MCF 10A (cell line): ENCODE measurements around the gene IFI27L1. TPM values are rescaled to one million over a fixed set of nuclear protein-coding genes. Genes with fewer than 3 reads are reported as not detected.

Experiments used
- BruUV-seq: library from RNA; stranded (reverse); fragments of 400-500 nt; replicated peaks from 2 replicates; lab custom pipeline; 2021; lab: Mats Ljungman, UMichigan
- CTCF ChIA-PET: fragments of 300-600 bp; sonication (Branson Sonifier 250); formaldehyde crosslinking; extraction: SDS; loops from one replicate; lab custom pipeline; 2021; ENCODE audit warnings: antibody characterized with exemption, inconsistent platforms; lab: Yijun Ruan, JAX
- POLR2A ChIA-PET: fragments of 300-600, 350-650 bp; sonication (Branson Sonifier 250); formaldehyde crosslinking; extraction: SDS; loops from one replicate; lab custom pipeline; 2020; ENCODE audit warnings: antibody characterized with exemption, inconsistent platforms; lab: Yijun Ruan, JAX
- DNase-seq: peaks from one replicate; pipeline ENCODE4 v3.0.0-alpha.2; 2018; ENCODE audit not compliant: unreplicated experiment
- H3K27ac Mint-ChIP-seq: one replicate; pipeline ENCODE4 v1.8.0; 2022; ENCODE audit warnings: mild to moderate bottlenecking, low read depth, mixed read lengths; ENCODE audit not compliant: unreplicated experiment
- H3K27me3 Mint-ChIP-seq: one replicate; pipeline ENCODE4 v1.8.0; 2022; ENCODE audit warnings: mixed read lengths; ENCODE audit not compliant: insufficient read depth, unreplicated experiment
- H3K36me3 Mint-ChIP-seq: one replicate; pipeline ENCODE4 v1.8.0; 2022; ENCODE audit warnings: mild to moderate bottlenecking, moderate library complexity, mixed read lengths; ENCODE audit not compliant: insufficient read depth, unreplicated experiment
- H3K4me1 Mint-ChIP-seq: one replicate; pipeline ENCODE4 v1.8.0; 2022; ENCODE audit warnings: mixed read lengths; ENCODE audit not compliant: insufficient read depth, unreplicated experiment
- H3K4me3 Mint-ChIP-seq: one replicate; pipeline ENCODE4 v1.8.0; 2022; ENCODE audit warnings: mild to moderate bottlenecking, moderate library complexity, mixed read lengths; ENCODE audit not compliant: unreplicated experiment
- H3K9me3 Mint-ChIP-seq: one replicate; pipeline ENCODE4 v1.8.0; 2022; ENCODE audit warnings: mixed read lengths; ENCODE audit not compliant: unreplicated experiment
- CTCF ChIP-seq: fragments of 200-600 bp; IDR thresholded peaks from one replicate; pipeline ENCODE4 v1.8.0; 2022; ENCODE audit warnings: antibody characterized with exemption, mild to moderate bottlenecking; ENCODE audit not compliant: unreplicated experiment
- intact Hi-C: fragments of 100-400 bp; cut with micrococcal nuclease; formaldehyde crosslinking; loops from 2 replicates; pipeline ENCODE4 v1.14.1; 2022
- total RNA-seq: library from RNA; stranded (reverse); gene quantifications from 2 replicates; pipeline ENCODE4 v1.2.3, GENCODE V29; 2022

Gene IFI27L1
- total RNA-seq, 1 experiment from 2014 or later, result 18.4 TPM

DNA sequence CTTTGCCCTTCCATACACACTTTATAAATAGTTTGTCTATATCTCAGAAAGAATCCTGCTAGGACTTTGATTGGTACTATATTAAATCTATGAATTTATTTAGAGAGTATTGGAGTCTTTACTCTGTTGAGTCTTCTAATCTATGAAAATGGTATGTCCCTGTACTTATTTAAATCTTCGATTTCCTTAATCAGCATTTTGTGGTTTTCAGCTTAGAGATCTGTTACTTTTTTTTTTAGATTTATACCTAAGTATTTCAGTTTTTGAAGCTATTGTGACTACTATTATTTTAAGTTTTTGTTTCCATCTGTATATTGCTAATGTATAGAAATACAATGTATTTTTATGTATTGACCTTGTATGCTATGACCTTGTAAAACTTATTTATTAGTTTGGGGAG, 61.7 kb downstream of the IFI27L1 start:
- ChIA-PET POLR2A (interaction anchor here (0.7 to 1.2 kb wide), 2 partner anchors 9 to 44 kb away, joined by 3 read pairs; no protein-coding TSS in a partner anchor), CTCF (interaction anchor here (0.6 to 7.6 kb wide), 8 partner anchors 12 to 476 kb away, joined by 3 to 99 read pairs (median 4); no protein-coding TSS in a partner anchor)
- BruUV-seq, result no TSS peak
- Mint-ChIP-seq H3K36me3 (no peaks in the 10 kb centered on the region), H3K9me3 (no peaks in the 10 kb centered on the region), H3K27ac (no peak overlapping the region), H3K27me3 (no peaks in the 10 kb centered on the region), H3K4me1 (peaks cover 12% of the 10 kb centered on the region), H3K4me3 (no peak overlapping the region)
- DNase-seq, result no peak
- TF ChIP-seq CTCF, result no peak
- intact Hi-C loops, result no loop called here

- Mint-ChIP-seq H3K36me3 (no peaks in the 10 kb centered on the region), H3K4me3 (no peak overlapping the region), H3K4me1 (peaks cover 12% of the 10 kb centered on the region), H3K27me3 (peaks cover 2% of the 10 kb centered on the region), H3K27ac (no peak overlapping the region), H3K9me3 (no peaks in the 10 kb centered on the region)
- TF ChIP-seq CTCF, result peak; percentile 21
- no TSS peak for BruUV-seq
- CTCF ChIA-PET, result interaction anchor here (0.6 to 7.6 kb wide), 5 partner anchors 12 to 269 kb away, joined by 3 to 99 read pairs (median 4); no protein-coding TSS in a partner anchor
- DNase-seq, result no peak
- POLR2A ChIA-PET, result no interaction called here
- intact Hi-C loops, result no loop called here
Measured at GRCh38 chr14:94143239-94143638, 62.1 kb downstream of the IFI27L1 start.

DNA sequence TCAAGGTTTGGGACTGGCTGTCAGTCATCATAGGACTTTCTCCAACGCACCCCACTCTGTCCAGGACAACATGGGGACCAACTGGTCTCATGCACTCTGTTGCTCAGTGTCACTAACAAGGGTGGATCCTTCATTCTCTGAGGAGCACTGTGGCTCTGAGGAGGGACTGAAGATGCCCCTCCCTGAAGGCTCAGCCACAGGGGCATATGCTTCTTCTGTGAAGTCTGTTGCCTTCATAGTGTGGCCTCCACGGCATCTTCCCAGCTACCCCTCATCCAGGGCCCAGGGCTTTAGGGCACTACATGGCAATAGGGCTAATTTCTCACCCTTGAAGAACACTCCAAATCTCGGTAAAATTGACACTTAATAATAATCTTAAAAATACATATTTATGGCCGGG, 62.6 kb downstream of the IFI27L1 start:
- ChIA-PET CTCF (interaction anchor here (0.6 to 1.2 kb wide), 2 partner anchors 16 to 36 kb away, joined by 3 read pairs; no protein-coding TSS in a partner anchor), POLR2A (no interaction called here)
- no peaks in the 10 kb centered on the region for H3K36me3 Mint-ChIP-seq

DNA sequence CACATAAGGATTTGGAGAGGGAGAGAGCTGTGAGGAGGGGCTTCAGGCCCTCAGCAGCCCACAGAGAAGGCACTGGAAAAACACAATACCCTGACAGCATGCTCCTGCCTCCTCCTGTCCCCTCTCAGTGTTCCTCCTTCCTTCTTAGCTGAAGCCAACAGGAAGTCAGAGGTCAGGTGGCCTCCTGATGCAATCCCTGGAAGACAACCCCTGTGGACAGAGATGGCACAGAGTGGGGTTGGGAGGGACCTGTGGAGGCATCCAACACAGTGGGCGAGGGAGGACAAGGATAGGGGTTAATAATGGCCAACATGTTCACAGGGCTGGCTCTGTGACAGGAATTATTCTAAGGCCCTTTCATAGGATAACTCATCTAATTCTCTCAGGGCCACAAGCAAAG, 63.7 kb downstream of the IFI27L1 start:
- CTCF ChIA-PET, result interaction anchor here (0.9 kb wide), 1 partner anchor 13 kb away, joined by 4 read pairs; no protein-coding TSS in a partner anchor
- Mint-ChIP-seq H3K27me3 (peaks cover 18% of the 10 kb centered on the region), H3K4me1 (peaks cover 12% of the 10 kb centered on the region), H3K9me3 (no peaks in the 10 kb centered on the region), H3K36me3 (no peaks in the 10 kb centered on the region), H3K27ac (no peak overlapping the region), H3K4me3 (no peak overlapping the region)
- no peak for TF ChIP-seq CTCF
- intact Hi-C loops, result no loop called here
- no peak for DNase-seq
- POLR2A ChIA-PET, result no interaction called here
- no TSS peak for BruUV-seq

More for the DNA sequence above, 62.6 kb downstream of the IFI27L1 start:
- intact Hi-C loops, result no loop called here
- Mint-ChIP-seq H3K27ac (no peak overlapping the region), H3K4me3 (no peak overlapping the region), H3K9me3 (no peaks in the 10 kb centered on the region), H3K4me1 (peaks cover 12% of the 10 kb centered on the region), H3K27me3 (peaks cover 7% of the 10 kb centered on the region)
- BruUV-seq, result no TSS peak
- no peak for DNase-seq
- no peak for TF ChIP-seq CTCF
